ENCODE measurements around the gene GMEB1. TPM values are rescaled to one million over a fixed set of nuclear protein-coding genes. Genes with fewer than 3 reads are reported as not detected.
A peak's percentile ranks its signal among the peaks of the same experiment; 100 is the strongest.
"Not testable (repeated sequence)": the region's sequence is repeated elsewhere in the genome, so short reads cannot be mapped to it uniquely, and the experiment has no call there.

Gene GMEB1
- total RNA-seq, result 10 to 100 TPM; 18.9 to 19.6 TPM

GRCh38 chr1:28668191-28668955 is at the start of gene GMEB1:
Gene GMEB1, plus strand, starts transcription at chr1:28668784. Its CDS starts 14,829 bp downstream, at chr1:28683613.
- no peaks in the 10 kb centered on the region for H3K27me3 Mint-ChIP-seq (ENCODE audit: low read depth)
- H3K9me3 Mint-ChIP-seq, result no peaks in the 10 kb centered on the region
- peak within 1 kb of the TSS; percentile 98 for H3K4me3 Mint-ChIP-seq
- H3K27ac Mint-ChIP-seq, result peak within 1 kb of the TSS; percentile 99
- ATAC-seq (replicated peaks in 1 of 2) (peak; percentile 80), DNase-seq (peak; percentile 90 to 92)
- peaks cover 5 to 6% of the 10 kb centered on the region in 2 donors for H3K36me3 Mint-ChIP-seq (ENCODE audit: insufficient read depth in 2 of 2)
- peaks cover 20% of the 10 kb centered on the region for H3K4me1 Mint-ChIP-seq (ENCODE audit: low read depth)

DNA sequence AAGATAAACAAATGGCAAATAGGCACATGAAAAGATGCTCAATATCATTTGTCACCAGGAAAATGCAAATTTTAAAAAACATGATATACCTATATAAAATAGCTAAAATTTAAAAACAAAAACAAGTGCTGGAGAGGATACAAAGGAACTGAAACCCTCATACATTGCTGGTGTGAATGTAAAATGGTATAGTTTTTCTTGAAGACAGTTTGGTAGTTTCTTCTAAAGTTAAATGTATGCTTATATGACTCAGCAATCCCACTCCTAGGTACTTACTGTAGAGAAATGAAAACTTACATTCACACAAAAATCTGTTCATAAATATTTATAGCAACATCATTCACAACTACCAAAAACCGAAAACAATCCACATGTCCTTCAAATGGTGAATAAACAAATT is 36.9 kb upstream of the GMEB1 start:
- H3K27ac Mint-ChIP-seq, result peak overlapping the region; percentile 54
- H3K9me3 Mint-ChIP-seq, result no peaks in the 10 kb centered on the region
- H3K36me3 Mint-ChIP-seq (ENCODE audit: insufficient read depth in 2 of 2), result no peaks in the 10 kb centered on the region
- peaks cover 15% of the 10 kb centered on the region for H3K4me1 Mint-ChIP-seq (ENCODE audit: low read depth)
- H3K27me3 Mint-ChIP-seq (ENCODE audit: low read depth), result no peaks in the 10 kb centered on the region
- no peak overlapping the region for H3K4me3 Mint-ChIP-seq
- no peak for ATAC-seq (replicated peaks in 1 of 2)
- DNase-seq, result no peak

- Mint-ChIP-seq H3K27me3 (ENCODE audit: low read depth) (no peaks in the 10 kb centered on the region), H3K27ac (no peak overlapping the region), H3K4me1 (ENCODE audit: low read depth) (peaks cover 15% of the 10 kb centered on the region), H3K9me3 (no peaks in the 10 kb centered on the region), H3K4me3 (no peak overlapping the region), H3K36me3 (ENCODE audit: insufficient read depth in 2 of 2) (no peaks in the 10 kb centered on the region)
- no peak for ATAC-seq (replicated peaks in 1 of 2)
- no peak for DNase-seq
Observed at GRCh38 chr1:28632560-28632959, 36.0 kb upstream of the GMEB1 start.

- peaks cover 5 to 8% of the 10 kb centered on the region in 2 donors for H3K36me3 Mint-ChIP-seq (ENCODE audit: insufficient read depth in 2 of 2)
- H3K4me1 Mint-ChIP-seq (ENCODE audit: low read depth), result peaks cover 47% of the 10 kb centered on the region
- H3K27me3 Mint-ChIP-seq (ENCODE audit: low read depth), result no peaks in the 10 kb centered on the region
- H3K4me3 Mint-ChIP-seq, result peak overlapping the region; percentile 99
- ATAC-seq (replicated peaks in 1 of 2) (no peak), DNase-seq (peak in 1 of 2 donors; percentile 43)
- no peaks in the 10 kb centered on the region for H3K9me3 Mint-ChIP-seq
- H3K27ac Mint-ChIP-seq, result peak overlapping the region; percentile 24
Observed at GRCh38 chr1:28640766-28641165, 27.8 kb upstream of the GMEB1 start.

GRCh38 chr1:28642056-28642846 is 26.3 kb upstream of the GMEB1 start:
- DNase-seq (no peak), ATAC-seq (replicated peaks in 1 of 2) (peak in 1 of 2 donors; percentile 5)
- peak overlapping the region; percentile 99 for H3K4me3 Mint-ChIP-seq
- H3K27ac Mint-ChIP-seq, result peak overlapping the region; percentile 98
- H3K4me1 Mint-ChIP-seq (ENCODE audit: low read depth), result peaks cover 52% of the 10 kb centered on the region
- H3K36me3 Mint-ChIP-seq (ENCODE audit: insufficient read depth in 2 of 2), result peaks cover 5 to 8% of the 10 kb centered on the region in 2 donors
- no peaks in the 10 kb centered on the region for H3K9me3 Mint-ChIP-seq
- H3K27me3 Mint-ChIP-seq (ENCODE audit: low read depth), result no peaks in the 10 kb centered on the region

GRCh38 chr1:28642847-28643635 is 25.5 kb upstream of the GMEB1 start, which contains the start of gene TAF12:
Gene TAF12, minus strand, starts transcription at chr1:28643067. Its CDS starts 20,986 bp downstream, at chr1:28622081.
- Mint-ChIP-seq H3K4me1 (ENCODE audit: low read depth) (peaks cover 60% of the 10 kb centered on the region), H3K27me3 (ENCODE audit: low read depth) (no peaks in the 10 kb centered on the region)

DNA sequence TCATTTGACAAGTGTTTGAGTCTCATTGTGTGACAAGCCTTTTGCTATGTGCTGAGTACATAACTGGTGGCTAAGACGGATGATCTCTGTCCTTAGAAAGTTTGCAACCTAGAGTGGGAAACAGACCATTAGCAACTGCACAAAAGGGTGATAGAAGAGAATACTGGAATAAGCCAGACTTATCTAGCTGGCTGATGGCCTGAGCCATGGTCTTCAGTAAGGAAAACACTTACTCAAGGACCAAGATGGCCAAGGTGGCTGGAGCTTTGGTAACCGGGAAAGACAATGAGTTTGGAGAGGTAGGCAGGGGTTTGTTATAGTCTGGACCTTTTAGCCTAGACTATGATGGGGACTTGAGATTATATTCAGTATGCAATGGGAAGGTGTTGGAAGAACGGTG is 24.1 kb upstream of the GMEB1 start:
- ATAC-seq (replicated peaks in 1 of 2) (no peak), DNase-seq (no peak)
- H3K4me3 Mint-ChIP-seq, result peak overlapping the region; percentile 99
- peak overlapping the region; percentile 98 for H3K27ac Mint-ChIP-seq
- H3K36me3 Mint-ChIP-seq (ENCODE audit: insufficient read depth in 2 of 2), result peaks cover 5 to 8% of the 10 kb centered on the region in 2 donors
- no peaks in the 10 kb centered on the region for H3K9me3 Mint-ChIP-seq
- peaks cover 64% of the 10 kb centered on the region for H3K4me1 Mint-ChIP-seq (ENCODE audit: low read depth)
- no peaks in the 10 kb centered on the region for H3K27me3 Mint-ChIP-seq (ENCODE audit: low read depth)

More at GRCh38 chr1:28642847-28643635, 25.5 kb upstream of the GMEB1 start, which contains the start of gene TAF12:
- Mint-ChIP-seq H3K36me3 (ENCODE audit: insufficient read depth in 2 of 2) (peaks cover 5 to 8% of the 10 kb centered on the region in 2 donors), H3K27ac (peak within 1 kb of the TSS; percentile 98), H3K9me3 (no peaks in the 10 kb centered on the region), H3K4me3 (peak within 1 kb of the TSS; percentile 99)
- peak; percentile 89 to 90 for DNase-seq
- ATAC-seq (replicated peaks in 1 of 2), result peak; percentile 89 to 92

DNA sequence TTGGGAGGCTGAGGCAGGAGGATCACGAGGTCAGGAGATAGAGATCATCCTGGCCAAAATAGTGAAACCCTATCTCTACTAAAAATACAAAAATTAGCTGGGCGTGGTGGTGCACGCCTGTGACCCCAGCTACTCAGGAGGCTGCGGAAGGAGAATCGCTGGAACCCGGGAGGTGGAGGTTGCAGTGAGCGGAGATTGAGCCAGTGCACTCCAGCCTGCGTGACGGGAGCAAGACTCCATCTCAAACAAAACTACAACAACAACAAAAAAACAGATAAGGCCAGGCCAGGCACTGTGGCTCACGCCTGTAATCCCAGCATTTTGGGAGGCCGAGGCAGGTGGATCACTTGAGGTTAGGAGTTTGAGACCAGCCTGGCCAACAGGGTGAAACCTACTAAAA is 23.2 kb upstream of the GMEB1 start:
- not testable (repeated sequence) for ATAC-seq (replicated peaks in 1 of 2); H3K9me3 Mint-ChIP-seq; DNase-seq; H3K4me3 Mint-ChIP-seq; H3K36me3 Mint-ChIP-seq (ENCODE audit: insufficient read depth in 2 of 2); H3K27me3 Mint-ChIP-seq (ENCODE audit: low read depth); H3K27ac Mint-ChIP-seq
- H3K4me1 Mint-ChIP-seq (ENCODE audit: low read depth), result peaks cover 57% of the 10 kb centered on the region

GRCh38 chr1:28646040-28646439 is 22.5 kb upstream of the GMEB1 start:
- Mint-ChIP-seq H3K27me3 (ENCODE audit: low read depth) (no peaks in the 10 kb centered on the region), H3K9me3 (no peaks in the 10 kb centered on the region), H3K4me1 (ENCODE audit: low read depth) (peaks cover 51% of the 10 kb centered on the region), H3K4me3 (no peak overlapping the region), H3K27ac (no peak overlapping the region), H3K36me3 (ENCODE audit: insufficient read depth in 2 of 2) (peaks cover 5 to 8% of the 10 kb centered on the region in 2 donors)
- DNase-seq, result no peak
- ATAC-seq (replicated peaks in 1 of 2), result no peak

DNA sequence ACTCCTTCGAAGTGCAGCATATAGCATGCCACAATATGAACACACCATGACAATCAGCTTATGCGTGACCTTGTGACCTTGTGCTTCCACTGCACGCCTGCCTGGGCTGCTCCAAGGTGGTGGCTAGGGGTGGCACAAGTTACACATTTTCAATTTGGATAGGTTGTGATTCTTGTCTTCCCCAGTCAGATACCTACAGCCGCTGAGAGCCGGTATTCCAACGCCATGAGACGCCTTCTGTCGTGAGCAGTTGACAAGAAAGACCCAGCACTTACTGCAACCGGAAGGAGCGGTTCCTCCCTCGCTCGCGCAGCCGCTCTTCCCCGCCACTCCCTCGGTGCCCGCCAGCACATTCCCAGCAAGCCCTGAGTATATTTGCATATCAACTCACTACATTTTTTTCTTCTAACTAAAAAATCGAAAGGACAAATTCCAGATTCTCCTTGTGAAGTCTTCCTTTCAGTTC is 20.5 kb upstream of the GMEB1 start:
- H3K4me3 Mint-ChIP-seq, result peak overlapping the region; percentile 88 to 91
- ATAC-seq (replicated peaks in 1 of 2), result peak; percentile 64
- DNase-seq, result peak; percentile 89 to 92
- peaks cover 0 to 2% of the 10 kb centered on the region in 2 donors for H3K36me3 Mint-ChIP-seq (ENCODE audit: insufficient read depth in 2 of 2)
- H3K27me3 Mint-ChIP-seq (ENCODE audit: low read depth), result no peaks in the 10 kb centered on the region
- no peaks in the 10 kb centered on the region for H3K9me3 Mint-ChIP-seq
- H3K27ac Mint-ChIP-seq, result peak overlapping the region; percentile 100
- peaks cover 37% of the 10 kb centered on the region for H3K4me1 Mint-ChIP-seq (ENCODE audit: low read depth)

DNA sequence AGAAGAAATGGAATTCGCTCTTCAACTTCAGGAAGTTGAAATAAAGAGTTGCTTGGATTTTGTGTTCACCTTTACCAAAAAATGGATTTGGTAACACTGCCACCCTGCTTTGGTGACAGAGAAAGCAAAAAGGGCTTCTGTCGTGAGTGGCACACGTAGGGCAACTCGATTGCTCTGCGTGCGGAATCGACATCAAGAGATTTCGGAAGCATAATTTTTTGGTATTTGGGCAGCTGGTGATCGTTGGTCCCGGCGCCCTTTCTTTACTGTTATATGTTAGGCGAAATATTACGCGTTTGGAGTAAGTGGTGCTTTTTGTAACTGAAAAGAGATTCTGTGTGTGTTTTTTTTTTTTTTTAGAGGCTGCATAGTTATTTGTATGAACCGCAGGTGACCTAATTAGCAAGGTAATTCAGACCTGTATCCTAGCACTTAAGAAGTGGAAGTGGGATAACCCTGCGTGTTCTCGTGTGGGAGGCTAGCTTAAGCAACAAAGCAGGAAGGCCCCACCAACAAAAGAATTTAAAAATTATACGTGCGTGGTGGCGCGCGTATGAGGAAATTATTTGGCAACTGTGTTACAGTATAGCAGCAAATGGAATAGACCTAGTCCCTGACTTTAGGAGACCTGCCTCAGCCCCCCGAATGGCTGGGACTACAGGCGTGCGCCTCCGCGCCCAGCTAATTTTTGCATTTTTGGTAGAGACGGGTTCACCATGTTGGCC is 19.9 kb upstream of the GMEB1 start, which contains the start of gene RNU11:
Gene RNU11, plus strand, starts transcription at position 127 of the 725 bp plus-strand sequence.
- Mint-ChIP-seq H3K4me3 (peak within 1 kb of the TSS; percentile 88 to 91), H3K9me3 (no peaks in the 10 kb centered on the region)
- ATAC-seq (replicated peaks in 1 of 2), result peak; percentile 80 to 82

GRCh38 chr1:28653063-28653462 is 15.5 kb upstream of the GMEB1 start:
- H3K27me3 Mint-ChIP-seq (ENCODE audit: low read depth); ATAC-seq (replicated peaks in 1 of 2): not testable (repeated sequence)

More for the DNA sequence above, 19.9 kb upstream of the GMEB1 start, which contains the start of gene RNU11:
- Mint-ChIP-seq H3K36me3 (ENCODE audit: insufficient read depth in 2 of 2) (no peaks in the 10 kb centered on the region), H3K27ac (peak within 1 kb of the TSS; percentile 100), H3K4me1 (ENCODE audit: low read depth) (peaks cover 34% of the 10 kb centered on the region), H3K27me3 (ENCODE audit: low read depth) (no peaks in the 10 kb centered on the region)
- DNase-seq, result peak; percentile 90 to 93

More at GRCh38 chr1:28653063-28653462, 15.5 kb upstream of the GMEB1 start:
- H3K9me3 Mint-ChIP-seq; DNase-seq; H3K4me1 Mint-ChIP-seq (ENCODE audit: low read depth); H3K27ac Mint-ChIP-seq; H3K4me3 Mint-ChIP-seq; H3K36me3 Mint-ChIP-seq (ENCODE audit: insufficient read depth in 2 of 2): not testable (repeated sequence)

Data from activated T-cell treated with anti-CD3 and anti-CD28 coated beads, Interleukin-2, amount 50 U/mL, for 72 hours (primary cell).